Measurements from ENCODE around the gene SORL1. TPM values are rescaled to one million over a fixed set of nuclear protein-coding genes. Genes with fewer than 3 reads are reported as not detected.

The SORL1 gene
- total and polyA plus RNA-seq, 2 of the 8 experiments (the other 6 are each of a cell fraction or from before 2014, with no cell fraction given): 38.1 to 65.5 TPM

- Histone ChIP-seq H2BK15ac (ENCODE audit: low read length) (no peak overlapping the region), H3K18ac (ENCODE audit: extremely low read depth, low read length) (no peak overlapping the region), H3K9ac (replicated peaks in 1 of 4; ENCODE audit: extremely low read depth in 1 of 4, low read depth in 3 of 4, low read length in 3 of 4) (no peak overlapping the region), H2AFZ (ENCODE audit: low read length) (no peak overlapping the region), H4K8ac (ENCODE audit: extremely low read depth, insufficient read depth, low read length) (no peak overlapping the region), H3K23ac (ENCODE audit: insufficient read length) (no peak overlapping the region), H3K4me1 (replicated peaks in 1 of 4; ENCODE audit: control insufficient read depth in 3 of 4, insufficient read depth in 4 of 4, low read length in 3 of 4) (peaks cover 0 to 3% (median under 1%) of the 10 kb centered on the region in 4 experiments; a peak in 3 of 7 replicates), H2BK20ac (ENCODE audit: low read length) (no peak overlapping the region), H3K4me2 (ENCODE audit: insufficient read depth in 1 of 2, low read depth in 2 of 2, low read length in 2 of 2) (no peak overlapping the region), H2AK5ac (ENCODE audit: low read depth, low read length) (no peak overlapping the region), H3K9me3 (ENCODE audit: insufficient read depth in 2 of 2, low read depth in 1 of 2, low read length in 1 of 2) (no peaks in the 10 kb centered on the region), H3K56ac (replicated peaks; ENCODE audit: insufficient read length, low read depth, low read length) (no peak overlapping the region), H2BK12ac (ENCODE audit: low read depth, low read length) (no peak overlapping the region), H3K14ac (ENCODE audit: insufficient read length) (no peak overlapping the region), H3K27me3 (replicated peaks in 1 of 4; ENCODE audit: control insufficient read depth in 3 of 4, extremely low read depth in 1 of 4, insufficient read depth in 3 of 4, low read length in 3 of 4) (no peaks in the 10 kb centered on the region), H3K27ac (ENCODE audit: low read depth, low read length) (no peak overlapping the region), H4K91ac (replicated peaks; ENCODE audit: insufficient read length, low read length) (no peak overlapping the region), H2BK5ac (ENCODE audit: low read depth, low read length) (no peak overlapping the region), H4K5ac (ENCODE audit: insufficient read length, low read depth, low read length) (no peak overlapping the region), H3K23me2 (ENCODE audit: low read depth, low read length) (no peaks in the 10 kb centered on the region), H3K36me3 (ENCODE audit: control insufficient read depth in 2 of 4, insufficient read depth in 4 of 4, low read length in 3 of 4) (peaks cover 10 to 22% (median 14%) of the 10 kb centered on the region in 4 experiments), H2BK120ac (replicated peaks; ENCODE audit: low read depth, low read length) (no peak overlapping the region), H3K4ac (replicated peaks; ENCODE audit: insufficient read length, low read depth, low read length) (no peak overlapping the region), H3K79me2 (ENCODE audit: control insufficient read depth in 1 of 2, insufficient read depth in 2 of 2, low read length in 2 of 2) (no peaks in the 10 kb centered on the region), H3K79me1 (ENCODE audit: low read depth, low read length) (no peaks in the 10 kb centered on the region), H4K20me1 (replicated peaks in 1 of 2; ENCODE audit: control insufficient read depth in 1 of 2, insufficient read depth in 2 of 2, low read length in 2 of 2) (no peaks in the 10 kb centered on the region), H3K4me3 (ENCODE audit: extremely low read depth in 1 of 4, insufficient read depth in 2 of 4, low read depth in 3 of 4, low read length in 4 of 4) (no peak overlapping the region)
- FAIRE-seq (no peak), DNase-seq (ENCODE audit: low read depth in 1 of 2, low spot score in 2 of 2) (no peak)
- POLR2A ChIA-PET (ENCODE audit: partially characterized antibody): interaction anchor here (1.0 kb wide), 1 partner anchor 339 kb away, joined by 5 read pairs; the partner anchor contains the start of gene SC5D
- 92% methylated on average over 2 of the region's 2 CpGs; no CpG with 5 or more reads in 1 of the 2 experiments for WGBS, 2 experiments (ENCODE audit: extremely low coverage in 1 of 2, insufficient coverage in 1 of 2, insufficient read length in 1 of 2, insufficient replicate concordance in 2 of 2, low coverage in 1 of 2, low lambda C conversion rate in 2 of 2, missing lambda C conversion rate in 1 of 2)
- CTCF ChIA-PET (ENCODE audit: partially characterized antibody): interaction anchor here (1.0 to 1.8 kb wide), 2 partner anchors 18 to 23 kb away, joined by 4 read pairs; no protein-coding TSS in a partner anchor
- TF ChIP-seq JUN (IDR thresholded peaks at IDR 0.05; ENCODE audit: low read depth, low read length): no peak
- no peak for TF ChIP-seq JUND (IDR thresholded peaks at IDR 0.05; ENCODE audit: low read length)
- TF ChIP-seq NRF1 (IDR thresholded peaks at IDR 0.05; ENCODE audit: low read depth, low read length): no peak
These were observed 179.3 kb downstream of the SORL1 start for GRCh38 chr11:121631456-121631855.

Measured in H1 (cell line).